HepG2 (cell line): ENCODE results near the gene CCDC9B.

Source experiments
- KAT7 ChIP-seq: IDR thresholded peaks from 2 replicates; pipeline ENCODE4 v1.6.1; 2018; ENCODE audit warnings: borderline replicate concordance, missing compliant biosample characterization
- REST ChIP-seq, 2 experiments: IDR thresholded peaks; 2 replicates each; pipeline ENCODE4 v1.6.1; 2011 to 2012; ENCODE audit warnings: low read length in 2 of 2, borderline replicate concordance in 1 of 2, low read depth in 1 of 2, mild to moderate bottlenecking in 1 of 2, moderate library complexity in 1 of 2
- SETDB1 ChIP-seq: sonication (generic); formaldehyde crosslinking; IDR thresholded peaks from 2 replicates; pipeline ENCODE4 v1.5.1; 2020; ENCODE audit warnings: missing genetic modification reagents, mild to moderate bottlenecking, borderline replicate concordance
- SMC3 ChIP-seq: IDR thresholded peaks from 2 replicates; pipeline ENCODE4 v1.6.1; 2011; ENCODE audit warnings: low read length, improper control_type of control experiment
- TF ChIP-seq, protein P1 (sequence below): sonication (generic); formaldehyde crosslinking; IDR thresholded peaks from 2 replicates; pipeline ENCODE4 v1.4.0; 2020; ENCODE audit warnings: missing genetic modification reagents

GRCh38 chr15:40366457-40367370, 26.0 kb upstream of the CCDC9B start:
- no peak for TF ChIP-seq KAT7 (CRISPR knock-in tag)
- TF ChIP-seq REST (IDR thresholded peaks at IDR 0.05; ENCODE audit: borderline replicate concordance in 1 of 2, low read depth in 1 of 2, low read length in 2 of 2), result no peak
- TF ChIP-seq, protein P1, sequence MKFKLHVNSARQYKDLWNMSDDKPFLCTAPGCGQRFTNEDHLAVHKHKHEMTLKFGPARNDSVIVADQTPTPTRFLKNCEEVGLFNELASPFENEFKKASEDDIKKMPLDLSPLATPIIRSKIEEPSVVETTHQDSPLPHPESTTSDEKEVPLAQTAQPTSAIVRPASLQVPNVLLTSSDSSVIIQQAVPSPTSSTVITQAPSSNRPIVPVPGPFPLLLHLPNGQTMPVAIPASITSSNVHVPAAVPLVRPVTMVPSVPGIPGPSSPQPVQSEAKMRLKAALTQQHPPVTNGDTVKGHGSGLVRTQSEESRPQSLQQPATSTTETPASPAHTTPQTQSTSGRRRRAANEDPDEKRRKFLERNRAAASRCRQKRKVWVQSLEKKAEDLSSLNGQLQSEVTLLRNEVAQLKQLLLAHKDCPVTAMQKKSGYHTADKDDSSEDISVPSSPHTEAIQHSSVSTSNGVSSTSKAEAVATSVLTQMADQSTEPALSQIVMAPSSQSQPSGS, result no peak
- no peak for TF ChIP-seq SMC3
- TF ChIP-seq SETDB1 (CRISPR knock-in tag), result no peak
